CD8-positive, alpha-beta memory T cell (primary cell): ENCODE results near the gene SPATS2. TPM values are rescaled to one million over a fixed set of nuclear protein-coding genes. Genes with fewer than 3 reads are reported as not detected.

ENCODE experiments used
- CTCF ChIA-PET: fragments of 350-600 bp; sonication (Branson Sonifier 250); formaldehyde crosslinking; loops from one replicate; lab custom pipeline; 2021; ENCODE audit warnings: antibody characterized with exemption; lab: Charles Lee
- POLR2A ChIA-PET: fragments of 350-600 bp; sonication (Branson Sonifier 250); formaldehyde crosslinking; loops from one replicate; lab custom pipeline; 2021; ENCODE audit warnings: antibody characterized with exemption; lab: Charles Lee
- DNase-seq, 5 donors: peaks; one replicate each; pipeline versions ENCODE4 v3.0.0 to v3.0.0-alpha.2; 2020 to 2022; ENCODE audit warnings: mixed read lengths in 1 of 5
- H3K27ac ChIP-seq: one replicate; pipeline ENCODE4 v1.7.0; 2013; ENCODE audit warnings: low read depth, mild to moderate bottlenecking, low read length, moderate library complexity
- H3K27me3 ChIP-seq: 2 replicates; pipeline ENCODE4 v1.7.0; 2013; ENCODE audit warnings: low read length, mild to moderate bottlenecking; ENCODE audit not compliant: insufficient read depth, poor library complexity, severe bottlenecking
- H3K36me3 ChIP-seq: 2 replicates; pipeline ENCODE4 v1.7.0; 2013; ENCODE audit warnings: mild to moderate bottlenecking, low read length, moderate library complexity; ENCODE audit not compliant: insufficient read depth
- H3K4me1 ChIP-seq: 2 replicates; pipeline ENCODE4 v1.7.0; 2013; ENCODE audit warnings: mild to moderate bottlenecking, low read length, moderate library complexity; ENCODE audit not compliant: insufficient read depth
- H3K4me3 ChIP-seq: 2 replicates; pipeline ENCODE4 v1.7.0; 2013; ENCODE audit warnings: mild to moderate bottlenecking, low read length
- H3K9me3 ChIP-seq: 2 replicates; pipeline ENCODE4 v1.7.0; 2013; ENCODE audit warnings: mild to moderate bottlenecking, low read length
- H3K27ac Mint-ChIP-seq, 8 donors: one replicate each; pipeline ENCODE4 v1.8.0; 2020 to 2021; ENCODE audit warnings: mixed read lengths in 8 of 8, mild to moderate bottlenecking in 6 of 8, inconsistent platforms in 3 of 8, moderate library complexity in 3 of 8
- H3K27me3 Mint-ChIP-seq, 2 donors: one replicate each; pipeline ENCODE4 v1.8.0; 2020 to 2021; ENCODE audit warnings: mixed read lengths in 2 of 2, mild to moderate bottlenecking in 1 of 2, moderate library complexity in 1 of 2
- H3K36me3 Mint-ChIP-seq, 3 donors: one replicate each; pipeline ENCODE4 v1.8.0; 2020 to 2021; ENCODE audit warnings: mixed read lengths in 3 of 3, inconsistent platforms in 1 of 3, mild to moderate bottlenecking in 1 of 3
- H3K4me1 Mint-ChIP-seq, 3 donors: one replicate each; pipeline ENCODE4 v1.8.0; 2020 to 2021; ENCODE audit warnings: mixed read lengths in 3 of 3, inconsistent platforms in 1 of 3, mild to moderate bottlenecking in 1 of 3
- H3K4me3 Mint-ChIP-seq, 7 donors: one replicate each; pipeline ENCODE4 v1.8.0; 2020 to 2021; ENCODE audit warnings: mixed read lengths in 7 of 7, mild to moderate bottlenecking in 6 of 7, moderate library complexity in 4 of 7, inconsistent platforms in 2 of 7
- H3K9me3 Mint-ChIP-seq, 5 donors: one replicate each; pipeline ENCODE4 v1.8.0; 2020 to 2022; ENCODE audit warnings: mixed read lengths in 5 of 5, mild to moderate bottlenecking in 3 of 5, moderate library complexity in 2 of 5, inconsistent platforms in 1 of 5
- polyA plus RNA-seq: library from polyadenylated mRNA; unstranded; fragments of 300-500 nt; fragmentation: Illumina TruSeq; gene quantifications from one replicate; pipeline ENCODE4 v1.2.3, GENCODE V29; 2021
- total RNA-seq, 2 experiments: library from RNA; stranded (reverse); gene quantifications; one replicate each; pipeline ENCODE4 v1.2.3, GENCODE V29; 2021

SPATS2 gene
- total and polyA plus RNA-seq, 3 experiments from 2014 or later = 7.6 to 9.4 (median 9.1) TPM

GRCh38 chr12:49539406-49540228, 172.4 kb downstream of the SPATS2 start:
- peak in 1 of 5 donors; percentile 20 for DNase-seq
- Mint-ChIP-seq H3K4me1 (peaks cover 13 to 40% (median 17%) of the 10 kb centered on the region in 3 donors), H3K27ac (peak overlapping the region in 6 of 8 donors; percentile 63 to 90 (median 76)), H3K36me3 (no peaks in the 10 kb centered on the region), H3K27me3 (peaks cover 3 to 14% of the 10 kb centered on the region in 2 donors), H3K4me3 (peak overlapping the region; percentile 58 to 88 (median 70)), H3K9me3 (no peaks in the 10 kb centered on the region)
- Histone ChIP-seq H3K4me1 (peaks cover 11% of the 10 kb centered on the region), H3K4me3 (peak overlapping the region; percentile 34), H3K27ac (no peak overlapping the region), H3K9me3 (no peaks in the 10 kb centered on the region), H3K36me3 (no peaks in the 10 kb centered on the region), H3K27me3 (no peaks in the 10 kb centered on the region)
- CTCF ChIA-PET = interaction anchor here (1.2 to 1.3 kb wide), 3 partner anchors 13 to 181 kb away, joined by 3 to 4 read pairs (median 4); no protein-coding TSS in a partner anchor
- POLR2A ChIA-PET = interaction anchor here (1.0 to 1.3 kb wide), 3 partner anchors 19 to 28 kb away, joined by 3 to 6 read pairs (median 4); no protein-coding TSS in a partner anchor

GRCh38 chr12:49540229-49541139, 173.2 kb downstream of the SPATS2 start:
- POLR2A ChIA-PET = no interaction called here
- CTCF ChIA-PET = interaction anchor here (1.2 to 1.3 kb wide), 2 partner anchors 12 to 182 kb away, joined by 4 read pairs; no protein-coding TSS in a partner anchor
- peak overlapping the region; percentile 34 to 88 (median 63) for H3K4me3 Mint-ChIP-seq

GRCh38 chr12:49541140-49541861, 174.0 kb downstream of the SPATS2 start:
- Histone ChIP-seq H3K4me3 (no peak overlapping the region), H3K9me3 (no peaks in the 10 kb centered on the region), H3K27me3 (no peaks in the 10 kb centered on the region), H3K4me1 (peaks cover 11% of the 10 kb centered on the region), H3K36me3 (no peaks in the 10 kb centered on the region), H3K27ac (no peak overlapping the region)
- POLR2A ChIA-PET = no interaction called here
- Mint-ChIP-seq H3K4me1 (peaks cover 13 to 40% (median 17%) of the 10 kb centered on the region in 3 donors), H3K36me3 (no peaks in the 10 kb centered on the region), H3K27me3 (peaks cover 7 to 17% of the 10 kb centered on the region in 2 donors), H3K27ac (peak overlapping the region in 4 of 8 donors; percentile 30 to 72 (median 52)), H3K4me3 (peak overlapping the region in 3 of 7 donors; percentile 1 to 40 (median 18)), H3K9me3 (no peaks in the 10 kb centered on the region)
- DNase-seq = no peak
- CTCF ChIA-PET = no interaction called here

More at GRCh38 chr12:49540229-49541139, 173.2 kb downstream of the SPATS2 start:
- Histone ChIP-seq H3K27ac (no peak overlapping the region), H3K4me1 (peaks cover 11% of the 10 kb centered on the region), H3K4me3 (no peak overlapping the region), H3K9me3 (no peaks in the 10 kb centered on the region), H3K36me3 (no peaks in the 10 kb centered on the region), H3K27me3 (no peaks in the 10 kb centered on the region)
- Mint-ChIP-seq H3K27me3 (peaks cover 3 to 17% of the 10 kb centered on the region in 2 donors), H3K4me1 (peaks cover 13 to 40% (median 17%) of the 10 kb centered on the region in 3 donors), H3K27ac (peak overlapping the region in 6 of 8 donors; percentile 64 to 86 (median 72)), H3K9me3 (no peaks in the 10 kb centered on the region), H3K36me3 (no peaks in the 10 kb centered on the region)
- no peak for DNase-seq

- Histone ChIP-seq H3K4me3 (no peak overlapping the region), H3K9me3 (no peaks in the 10 kb centered on the region), H3K36me3 (no peaks in the 10 kb centered on the region), H3K27ac (no peak overlapping the region), H3K4me1 (peaks cover 11% of the 10 kb centered on the region), H3K27me3 (no peaks in the 10 kb centered on the region)
- H3K36me3 Mint-ChIP-seq = no peaks in the 10 kb centered on the region
- peaks cover 13 to 40% (median 17%) of the 10 kb centered on the region in 3 donors for H3K4me1 Mint-ChIP-seq
- peaks cover 9 to 19% of the 10 kb centered on the region in 2 donors for H3K27me3 Mint-ChIP-seq
- no peak for DNase-seq
- no peaks in the 10 kb centered on the region for H3K9me3 Mint-ChIP-seq
- ChIA-PET POLR2A (no interaction called here), CTCF (no interaction called here)
- H3K27ac Mint-ChIP-seq = peak overlapping the region in 3 of 8 donors; percentile 7 to 72 (median 30)
- H3K4me3 Mint-ChIP-seq = peak overlapping the region in 1 of 7 donors; percentile 56
Measured at GRCh38 chr12:49541911-49542505, 174.7 kb downstream of the SPATS2 start.

GRCh38 chr12:49542592-49543160, 175.4 kb downstream of the SPATS2 start:
- no peaks in the 10 kb centered on the region for H3K36me3 Mint-ChIP-seq
- Histone ChIP-seq H3K4me1 (peaks cover 11% of the 10 kb centered on the region), H3K27ac (no peak overlapping the region), H3K9me3 (no peaks in the 10 kb centered on the region), H3K4me3 (no peak overlapping the region), H3K36me3 (no peaks in the 10 kb centered on the region), H3K27me3 (no peaks in the 10 kb centered on the region)
- H3K4me1 Mint-ChIP-seq = peaks cover 11 to 36% (median 17%) of the 10 kb centered on the region in 3 donors
- no peaks in the 10 kb centered on the region for H3K9me3 Mint-ChIP-seq
- peak overlapping the region in 3 of 8 donors; percentile 5 to 72 (median 51) for H3K27ac Mint-ChIP-seq
- POLR2A ChIA-PET = no interaction called here
- DNase-seq = no peak
- H3K4me3 Mint-ChIP-seq = peak overlapping the region in 1 of 7 donors; percentile 56
- CTCF ChIA-PET = no interaction called here
- peaks cover 15 to 22% of the 10 kb centered on the region in 2 donors for H3K27me3 Mint-ChIP-seq

GRCh38 chr12:49543221-49543913, 176.1 kb downstream of the SPATS2 start:
- H3K9me3 ChIP-seq = no peaks in the 10 kb centered on the region
- H3K4me3 Mint-ChIP-seq = peak overlapping the region in 2 of 7 donors; percentile 28 to 39
- H3K4me1 ChIP-seq = peaks cover 13% of the 10 kb centered on the region
- ChIA-PET POLR2A (no interaction called here), CTCF (no interaction called here)
- no peaks in the 10 kb centered on the region for H3K9me3 Mint-ChIP-seq
- DNase-seq = no peak
- H3K27me3 ChIP-seq = peaks cover 5% of the 10 kb centered on the region
- H3K4me3 ChIP-seq = no peak overlapping the region
- peaks cover 10 to 35% (median 17%) of the 10 kb centered on the region in 3 donors for H3K4me1 Mint-ChIP-seq
- no peaks in the 10 kb centered on the region for H3K36me3 ChIP-seq
- no peaks in the 10 kb centered on the region for H3K36me3 Mint-ChIP-seq
- H3K27ac Mint-ChIP-seq = peak overlapping the region in 3 of 8 donors; percentile 13 to 52 (median 51)
- peaks cover 20 to 23% of the 10 kb centered on the region in 2 donors for H3K27me3 Mint-ChIP-seq
- no peak overlapping the region for H3K27ac ChIP-seq
